GM19025 (cell line): ENCODE measurements around the gene LYPD6B.
A peak's percentile ranks its signal among the peaks of the same experiment; 100 is the strongest.

Source experiments
- ATAC-seq: cut with Tn5 transposase; IDR thresholded peaks from one replicate; pipeline ENCODE4 v1.9.1; 2021; ENCODE audit warnings: mild to moderate bottlenecking, low read depth, moderate library complexity; ENCODE audit not compliant: unreplicated experiment

LYPD6B gene, protein sequence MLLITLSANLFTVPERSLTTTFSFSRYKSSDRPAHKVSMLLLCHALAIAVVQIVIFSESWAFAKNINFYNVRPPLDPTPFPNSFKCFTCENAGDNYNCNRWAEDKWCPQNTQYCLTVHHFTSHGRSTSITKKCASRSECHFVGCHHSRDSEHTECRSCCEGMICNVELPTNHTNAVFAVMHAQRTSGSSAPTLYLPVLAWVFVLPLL

DNA sequence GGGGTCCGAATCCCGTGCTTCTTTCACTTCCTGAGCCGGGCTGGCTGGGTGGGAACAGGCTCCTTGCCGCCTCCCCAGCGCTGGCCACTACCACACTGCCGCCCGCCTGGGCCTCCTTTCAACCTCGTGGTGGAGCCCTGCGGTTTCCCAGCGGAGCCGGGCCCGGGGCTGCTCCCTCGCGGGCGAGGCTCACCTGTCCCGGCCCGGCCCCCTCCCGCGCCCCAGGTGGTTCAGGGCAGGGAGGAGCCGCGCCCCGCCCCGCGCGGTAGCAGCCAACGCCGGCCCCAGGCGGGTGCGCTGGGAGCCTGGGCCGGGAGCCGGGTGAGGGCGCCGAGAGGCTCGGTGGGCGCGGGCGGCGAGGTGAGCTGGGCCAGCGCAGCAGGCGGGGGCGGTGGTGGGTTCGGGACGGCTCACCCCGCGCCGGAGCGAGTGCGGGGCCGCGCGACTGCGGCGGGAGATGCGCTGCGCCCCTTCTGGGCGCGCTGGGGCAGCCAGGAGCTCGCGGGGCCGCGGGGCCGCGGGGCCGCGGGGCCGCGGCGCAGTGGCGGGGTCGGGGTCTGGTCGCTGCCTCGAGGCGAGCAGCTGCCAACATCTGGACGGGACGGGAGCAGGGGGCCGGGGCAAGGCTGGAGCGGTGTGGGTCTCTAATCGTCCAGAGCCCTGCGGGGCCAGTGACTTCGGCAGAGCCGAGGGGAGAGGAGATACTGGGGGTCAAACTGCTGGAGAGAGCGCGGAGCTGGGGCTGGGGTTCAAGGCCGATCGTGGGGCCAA lies at the start of gene LYPD6B:
TSS of gene LYPD6B (plus strand) at position 258 of the 771 bp plus-strand sequence. CDS start 92,250 bp downstream, outside the sequence.
- ATAC-seq, result peak; percentile 62

DNA sequence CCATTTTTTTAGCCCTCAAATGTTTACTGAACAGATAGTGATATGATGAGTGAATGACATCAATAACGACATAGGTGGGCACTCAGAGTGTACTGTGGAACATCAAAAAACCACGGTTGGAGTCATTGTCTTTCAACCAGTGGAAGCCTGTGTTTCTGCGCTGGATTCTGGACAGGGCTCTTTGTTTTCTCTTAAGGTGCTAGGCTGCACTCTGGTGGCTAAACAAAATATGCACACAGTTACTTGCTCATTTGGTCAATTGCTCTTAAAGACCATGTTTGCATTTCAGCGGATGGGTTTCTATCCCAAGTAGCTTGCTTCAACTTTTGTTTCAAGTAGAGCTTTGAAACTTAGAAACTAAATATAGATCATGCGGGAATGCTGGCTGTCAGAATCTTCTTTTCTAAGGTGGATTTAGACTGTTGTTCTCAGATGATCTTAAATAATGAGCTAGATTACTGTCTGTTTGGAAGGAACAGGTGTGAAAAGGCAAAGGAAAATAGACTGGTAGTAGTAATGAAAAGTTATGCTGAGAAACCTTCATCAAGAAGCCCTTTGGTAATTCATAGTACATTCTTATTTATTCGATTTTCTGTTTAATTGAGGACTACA lies 48.5 kb upstream of the LYPD6B start:
- no peak for ATAC-seq

DNA sequence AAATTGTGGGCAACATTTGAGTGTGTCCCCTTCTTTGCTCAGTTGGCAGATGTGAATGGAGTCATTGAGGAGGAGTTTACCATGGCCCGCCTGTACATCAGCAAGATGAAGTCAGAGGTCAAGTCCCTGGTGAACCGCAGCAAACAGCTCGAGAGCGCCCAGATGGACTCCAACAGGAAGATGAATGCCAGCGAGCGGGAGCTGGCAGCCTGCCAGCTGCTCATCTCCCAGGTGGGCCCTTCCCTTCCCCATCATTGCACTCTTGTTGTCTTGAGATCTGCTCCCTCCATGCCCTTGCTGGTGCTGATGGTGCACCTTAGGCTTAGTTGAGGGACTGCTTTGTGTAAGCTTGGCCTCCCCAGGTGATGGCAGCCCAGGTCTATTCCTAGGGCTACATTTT lies 47.5 kb upstream of the LYPD6B start:
- ATAC-seq, result no peak

DNA sequence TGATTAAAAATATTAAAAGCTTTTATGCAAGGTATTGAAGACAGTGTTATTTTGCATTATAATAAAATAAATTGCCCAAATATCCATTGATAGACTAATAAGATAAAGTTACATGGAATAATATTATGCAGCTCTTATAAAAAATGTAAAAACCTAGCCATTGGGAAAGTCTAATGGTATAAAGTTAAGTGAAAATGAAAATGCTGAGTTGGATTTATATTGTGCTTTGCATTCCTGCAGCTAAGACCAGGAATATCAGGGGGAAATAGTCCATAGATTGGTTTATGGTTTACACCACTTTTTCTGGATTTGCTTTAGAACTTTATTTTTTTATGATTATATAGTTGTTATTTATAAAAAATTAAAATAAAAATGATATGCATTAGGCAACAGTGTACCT lies 46.1 kb upstream of the LYPD6B start:
- ATAC-seq, result no peak

DNA sequence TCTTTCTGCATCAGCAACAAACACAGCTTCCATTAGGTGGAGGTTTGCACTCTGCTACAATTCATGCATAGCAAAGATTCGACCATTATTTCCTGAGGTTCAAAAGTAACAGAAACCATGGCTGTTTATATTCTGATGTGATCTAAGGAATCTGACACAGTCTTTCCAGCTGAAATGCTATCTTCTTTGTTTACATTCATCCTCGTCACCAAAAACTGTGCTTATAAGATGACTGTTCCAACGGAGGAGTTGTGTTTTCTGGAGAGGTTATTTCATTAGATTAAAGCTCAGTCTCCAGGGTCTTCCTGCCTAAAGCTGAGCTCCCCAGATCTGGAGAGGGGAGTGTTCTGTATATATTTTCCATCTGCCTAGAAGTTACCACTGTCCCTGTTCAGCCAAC lies 45.1 kb upstream of the LYPD6B start:
- no peak for ATAC-seq

DNA sequence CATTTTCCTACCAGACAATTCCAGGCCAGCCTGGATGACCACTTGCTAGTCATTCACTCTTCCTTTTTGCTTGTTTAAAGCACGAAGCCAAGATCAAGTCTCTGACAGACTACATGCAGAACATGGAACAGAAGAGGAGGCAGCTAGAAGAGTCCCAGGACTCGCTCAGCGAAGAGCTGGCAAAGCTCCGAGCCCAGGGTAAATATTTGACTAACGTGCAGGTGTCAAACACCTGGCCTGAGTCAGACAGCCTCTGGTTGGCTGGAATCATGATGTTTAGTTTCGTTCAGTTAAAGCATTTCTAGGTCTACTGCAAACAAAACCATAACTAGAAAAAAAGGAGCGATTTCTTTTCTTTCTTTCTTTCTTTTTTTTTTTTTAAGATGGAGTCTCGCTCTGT lies 44.2 kb upstream of the LYPD6B start:
- no peak for ATAC-seq

DNA sequence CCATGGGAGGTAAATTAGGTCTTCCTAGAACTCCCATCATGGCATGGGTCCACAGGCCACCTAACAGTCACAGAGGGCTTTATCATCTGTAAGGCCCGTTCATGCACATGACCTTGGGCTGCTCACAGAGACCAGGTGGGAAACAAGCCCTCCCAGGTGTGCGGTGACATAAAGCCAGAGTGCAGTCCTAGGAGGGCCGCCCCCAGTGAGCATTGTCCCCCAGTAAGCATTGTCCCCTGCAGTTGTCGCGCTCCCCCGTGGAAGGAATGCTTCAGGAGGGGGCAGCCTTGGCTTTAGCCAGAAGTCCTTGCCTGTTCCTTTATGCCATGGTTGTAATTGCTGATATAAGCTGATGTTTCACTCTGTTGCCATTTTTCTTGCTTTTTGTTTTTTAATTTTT lies 41.7 kb upstream of the LYPD6B start:
- no peak for ATAC-seq

DNA sequence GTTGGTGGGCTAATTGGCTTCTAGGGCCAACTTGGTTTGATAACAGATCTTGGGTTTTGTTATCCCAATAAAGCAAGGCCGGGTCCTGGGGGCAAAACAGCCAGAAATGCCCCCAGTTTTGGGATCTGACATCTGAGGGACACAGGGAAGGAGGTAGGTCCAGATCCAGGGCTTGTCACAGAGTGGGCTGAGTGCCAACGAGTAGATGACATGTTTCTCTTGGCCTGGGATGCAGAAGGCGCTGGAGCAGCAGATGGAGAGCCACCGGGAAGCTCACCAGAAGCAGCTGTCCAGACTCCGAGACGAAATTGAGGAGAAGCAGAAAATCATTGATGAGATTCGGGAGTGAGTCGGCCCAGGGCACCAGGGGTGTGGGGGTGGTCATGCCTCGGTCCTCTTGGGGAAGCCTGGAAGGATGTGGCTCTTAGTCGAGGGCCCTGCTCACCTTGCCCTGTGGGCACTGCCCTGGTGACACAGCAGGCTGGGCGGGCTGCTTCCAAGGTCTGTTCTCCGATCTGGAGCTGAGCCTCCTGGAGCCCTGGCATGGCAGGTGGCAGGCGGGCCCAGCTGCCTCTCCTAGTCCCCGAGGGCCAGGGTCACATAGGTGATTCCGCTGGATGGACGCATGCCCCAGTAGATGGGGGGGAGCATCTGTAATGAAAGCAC lies 40.2 kb upstream of the LYPD6B start:
- no peak for ATAC-seq

DNA sequence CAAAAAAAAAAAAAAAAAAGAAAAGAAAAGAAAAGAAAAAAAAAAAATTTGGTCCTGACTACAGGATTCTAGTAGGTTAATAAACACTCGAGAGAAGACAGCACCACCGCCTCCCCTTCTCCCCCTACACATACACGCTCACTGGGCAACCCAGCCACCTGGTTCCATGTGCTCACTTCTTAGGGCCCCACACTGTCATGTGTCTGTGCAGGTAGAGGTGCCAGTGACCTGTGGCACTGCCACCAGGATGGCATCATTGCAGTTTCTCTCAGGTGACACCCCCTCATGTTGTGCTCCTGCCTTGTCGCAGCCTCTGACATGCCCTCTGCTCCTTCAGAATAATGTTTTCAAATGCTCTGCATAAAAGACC lies 39.7 kb upstream of the LYPD6B start:
- ATAC-seq, result no peak

DNA sequence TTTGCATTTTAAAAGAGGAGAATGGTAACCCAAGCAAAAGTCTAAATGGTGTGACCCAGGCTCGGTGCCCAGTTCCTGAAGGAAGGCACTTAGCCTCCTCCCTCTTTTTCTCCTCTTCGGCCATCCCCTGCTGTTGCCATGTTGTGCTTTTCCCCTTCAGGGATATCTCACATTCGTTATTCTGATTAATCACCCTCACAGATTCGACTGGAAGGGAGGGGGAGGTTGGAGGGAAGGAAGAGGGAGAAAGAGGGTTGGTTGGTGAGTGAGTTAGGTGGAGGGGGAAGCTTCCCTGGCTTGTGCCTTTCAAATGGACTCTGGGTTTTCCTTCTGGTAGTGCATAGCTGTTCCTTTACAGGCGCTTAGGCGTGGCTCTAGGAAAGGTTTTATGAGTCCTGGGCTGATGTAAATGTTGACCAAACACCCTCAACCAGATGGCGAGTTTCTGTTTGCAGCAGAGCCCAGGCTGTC lies 39.0 kb upstream of the LYPD6B start:
- no peak for ATAC-seq

DNA sequence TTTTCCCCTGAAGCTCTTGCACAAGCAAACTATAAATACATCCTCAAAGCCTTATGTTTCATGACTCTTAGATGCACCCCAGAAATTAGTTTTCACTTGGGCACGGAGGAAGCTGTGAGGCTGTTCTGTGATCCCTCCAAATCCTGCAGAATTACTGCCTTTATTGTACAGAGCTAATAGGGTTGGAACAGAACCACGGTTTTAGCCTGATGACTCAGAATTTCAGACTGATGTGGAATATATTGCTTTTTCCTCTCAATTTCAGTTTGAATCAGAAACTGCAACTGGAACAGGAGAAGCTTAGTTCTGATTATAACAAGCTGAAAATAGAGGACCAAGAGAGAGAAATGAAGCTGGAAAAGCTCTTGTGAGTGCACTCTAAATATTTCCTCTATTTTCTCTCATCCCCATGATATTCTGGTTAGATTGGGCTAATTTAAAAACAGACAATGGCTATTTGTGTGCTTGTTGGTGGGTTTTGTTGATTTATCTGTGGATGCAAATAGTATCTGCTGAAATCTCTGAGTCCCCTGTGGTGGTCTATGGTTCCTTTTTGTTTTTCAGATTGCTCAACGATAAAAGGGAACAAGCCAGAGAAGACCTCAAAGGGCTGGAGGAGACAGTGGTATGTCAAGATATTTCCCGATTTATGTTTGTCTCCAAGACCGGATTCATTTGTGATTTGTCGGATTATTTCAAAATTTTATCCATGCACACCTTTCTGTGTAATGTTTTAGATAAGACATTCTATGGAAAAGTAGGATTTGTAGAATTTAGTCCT lies 38.2 kb upstream of the LYPD6B start:
- no peak for ATAC-seq

DNA sequence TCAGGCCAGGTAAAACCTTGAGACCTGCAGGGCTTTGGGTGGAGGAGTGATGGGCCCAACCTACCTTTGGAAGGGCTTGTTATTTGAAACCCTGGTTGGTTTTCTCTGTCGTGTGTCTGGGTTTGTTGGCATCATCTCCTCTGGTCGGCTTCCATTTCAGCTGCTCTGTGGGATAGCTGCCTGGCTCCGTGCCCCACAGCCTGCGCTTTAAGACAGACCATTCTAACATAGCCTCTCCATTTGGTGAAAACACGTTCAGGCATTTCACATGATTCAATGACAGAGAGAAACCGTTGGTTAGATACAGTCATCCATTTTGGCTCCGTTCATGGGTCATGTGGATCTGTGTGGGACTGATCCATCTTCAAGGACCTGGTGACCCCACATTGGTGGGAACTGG lies 37.0 kb upstream of the LYPD6B start:
- ATAC-seq, result no peak

DNA sequence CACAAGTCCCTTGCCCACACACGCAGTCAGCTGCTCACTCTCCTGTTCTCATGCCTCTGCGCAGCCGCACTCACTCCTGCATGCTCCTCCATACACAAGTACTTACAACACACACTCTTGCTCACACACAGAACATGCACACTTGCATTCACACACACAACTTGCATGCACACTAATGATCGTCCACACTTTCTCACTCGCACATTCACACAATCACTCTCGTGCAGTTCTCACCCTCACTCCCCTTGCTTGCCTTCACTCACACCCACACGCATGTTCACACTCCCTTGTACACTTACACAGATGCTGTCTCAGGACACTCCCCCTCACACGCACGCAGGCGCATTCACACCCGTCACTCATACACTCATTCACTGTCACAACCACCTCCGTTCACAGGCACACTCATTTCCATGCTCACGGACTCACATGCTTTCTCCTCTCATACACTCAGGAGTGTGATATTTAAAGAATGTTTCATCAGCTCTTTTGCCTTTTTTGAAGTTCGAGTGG lies 36.1 kb upstream of the LYPD6B start:
- no peak for ATAC-seq

DNA sequence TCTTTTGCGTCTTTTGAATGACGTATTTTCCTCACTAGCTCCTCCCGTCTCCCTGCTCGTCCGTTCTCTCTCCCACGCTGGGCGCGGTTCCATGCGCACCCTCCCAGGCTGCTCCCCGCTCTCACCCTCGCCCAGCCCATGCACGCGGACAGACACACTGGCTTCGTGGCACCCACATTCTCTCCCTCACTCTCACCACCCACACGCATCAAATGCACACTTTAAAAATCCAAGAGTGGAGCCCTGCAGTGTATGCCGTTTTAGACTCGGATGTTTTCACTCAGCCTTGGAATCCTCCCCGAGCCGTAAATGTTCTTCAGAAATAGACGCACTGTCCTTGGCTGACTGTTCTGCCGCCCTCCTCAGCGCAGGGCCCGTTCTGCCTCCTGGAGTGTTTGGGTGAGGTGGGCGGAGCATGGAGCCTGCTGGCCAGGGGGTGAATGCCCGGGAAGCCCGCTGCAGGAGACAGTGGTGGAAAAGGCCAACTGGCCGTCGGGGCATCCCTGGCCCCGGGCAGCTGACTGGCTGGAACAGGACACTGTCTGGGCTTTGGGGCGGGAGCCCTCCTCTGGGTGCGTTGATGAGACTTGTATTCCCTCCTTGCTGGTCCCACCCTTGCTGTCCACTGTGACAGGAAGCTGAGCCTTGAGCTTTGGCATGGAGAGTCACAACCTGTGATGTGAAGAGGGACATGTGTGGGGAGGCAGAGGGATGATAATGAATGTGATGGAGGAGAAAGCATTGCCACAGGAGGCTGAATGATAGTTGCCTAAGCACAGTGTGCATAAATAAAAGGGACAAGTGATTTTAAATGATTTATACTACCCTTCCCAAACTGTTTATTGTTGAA lies 35.4 kb upstream of the LYPD6B start:
- no peak for ATAC-seq

DNA sequence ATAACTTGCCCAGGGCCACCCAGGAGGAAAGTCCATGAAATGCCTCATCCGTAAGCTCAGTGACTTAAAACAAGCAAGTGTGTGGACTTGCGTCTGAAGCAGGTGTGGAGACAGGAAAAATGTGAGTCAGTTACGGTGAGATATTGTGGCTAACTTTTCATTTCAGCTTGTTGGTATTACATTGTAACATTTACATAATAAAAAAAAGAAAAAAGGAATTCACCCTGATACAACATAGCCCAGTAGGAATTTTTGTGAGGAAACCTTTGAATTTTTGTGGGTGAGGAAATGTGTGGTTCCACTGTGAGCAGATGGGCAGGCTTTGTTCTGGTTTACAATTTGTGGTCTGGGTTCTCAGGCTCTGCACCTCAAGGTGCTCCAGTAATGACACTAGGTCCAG lies 33.7 kb upstream of the LYPD6B start:
- no peak for ATAC-seq

DNA sequence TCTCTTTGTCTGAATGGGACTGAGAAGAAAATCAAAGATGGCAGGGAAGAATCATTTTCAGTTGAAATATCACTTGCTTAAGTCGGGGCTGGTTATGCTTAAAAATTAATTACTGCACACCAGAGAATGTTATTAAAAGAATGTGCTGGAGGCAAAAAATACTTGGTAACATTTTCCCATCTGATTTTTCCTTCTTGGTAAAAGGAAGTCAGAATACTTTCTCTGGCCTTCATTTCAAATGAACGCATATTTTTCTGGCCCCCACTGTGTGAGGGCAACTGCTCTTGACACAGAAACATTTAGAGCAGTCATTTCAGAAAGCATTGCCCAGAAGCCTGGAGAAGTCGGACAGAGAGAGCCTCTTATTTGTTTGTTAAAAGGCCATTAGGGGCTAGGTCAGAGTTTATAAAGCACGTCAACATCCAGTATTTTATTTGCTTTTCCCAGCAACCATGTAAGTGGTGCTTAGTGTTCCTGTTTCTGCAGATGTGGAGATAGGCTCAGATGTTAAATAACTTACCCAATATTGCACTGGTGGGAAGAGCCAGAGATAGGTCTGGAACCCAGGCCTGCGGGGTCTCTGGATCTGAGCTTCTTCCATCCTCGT lies 32.9 kb upstream of the LYPD6B start:
- ATAC-seq, result no peak

DNA sequence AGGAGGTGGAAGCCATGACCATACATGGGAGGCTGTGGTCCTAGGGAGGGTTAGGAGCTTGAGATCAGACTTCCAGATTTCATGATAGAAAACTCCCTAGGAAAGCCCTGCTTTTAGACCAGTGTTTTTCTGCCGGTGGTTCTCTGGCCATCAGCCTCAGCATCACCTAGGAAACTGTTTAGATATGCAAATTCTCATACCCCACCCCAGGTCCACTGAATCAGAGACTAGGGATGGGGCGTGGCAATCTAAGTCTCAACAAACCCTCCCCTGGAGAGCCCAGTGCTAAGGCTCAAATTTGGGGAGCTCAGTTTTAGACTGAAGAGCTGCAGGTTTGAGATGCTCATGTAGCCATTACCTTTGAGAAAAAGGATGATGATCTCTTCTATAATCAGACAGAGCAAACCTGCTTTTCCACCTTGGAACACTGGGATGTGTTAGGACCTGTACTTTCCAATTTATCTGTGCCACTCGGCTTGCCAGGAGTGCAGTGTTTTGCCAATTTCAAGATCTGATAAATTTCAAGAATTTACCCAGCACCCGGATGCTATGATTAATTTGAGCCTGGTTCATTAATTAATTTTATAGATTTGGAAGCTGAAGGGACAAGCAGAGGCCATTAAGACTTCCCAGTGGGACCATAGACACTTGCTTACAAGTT lies 31.5 kb upstream of the LYPD6B start:
- no peak for ATAC-seq

DNA sequence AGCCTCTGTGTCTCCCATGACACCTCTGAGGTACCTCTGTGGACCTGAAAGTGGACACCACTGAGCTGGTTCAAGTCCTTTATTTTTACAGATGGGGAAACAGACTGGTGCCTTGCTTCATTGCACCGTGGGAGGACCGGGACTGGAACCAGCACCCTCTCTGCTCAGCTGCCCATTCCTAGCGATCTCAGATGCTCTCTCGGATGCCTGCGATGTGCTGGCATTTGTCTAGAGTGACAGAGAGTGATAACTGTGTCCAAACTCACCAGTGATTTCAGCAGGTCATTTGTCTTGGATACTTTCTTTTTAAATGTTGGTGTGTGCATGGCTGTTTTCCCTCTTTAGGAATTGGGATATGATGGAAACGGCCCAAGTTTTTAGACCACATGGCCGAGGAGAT lies 30.1 kb upstream of the LYPD6B start:
- ATAC-seq, result no peak
